ENCODE data around the gene CDK4. TPM values are rescaled to one million over a fixed set of nuclear protein-coding genes. Genes with fewer than 3 reads are reported as not detected.

Gene CDK4
- total RNA-seq, 1 experiment from 2014 or later, result 156 TPM

GRCh38 chr12:57726151-57726883, 25.8 kb downstream of the CDK4 start:
- peak; percentile 58 to 85 for DNase-seq
- intact Hi-C loops (cut with micrococcal nuclease; ENCODE audit: unreplicated experiment), result loop anchor here (2.0 to 10.0 kb wide), 2 partner anchors 18 to 132 kb away; partner anchors contain the start of genes PIP4K2C and TSPAN31
- ChIA-PET POLR2A (ENCODE audit: unreplicated experiment) (interaction anchor here (0.5 to 0.7 kb wide), 6 partner anchors 10 to 215 kb away, joined by 3 to 13 read pairs (median 3); partner anchors contain the start of genes ATP23, CTDSP2 and TSPAN31), CTCF (interaction anchor here (0.6 to 1.0 kb wide), 5 partner anchors 18 to 1439 kb away, joined by 3 to 5 read pairs (median 3); no protein-coding TSS in a partner anchor)
- peaks cover 7% of the 10 kb centered on the region; the same call in 1 of the 2 replicates for H3K27me3 ChIP-seq (ENCODE audit: insufficient read depth, low read depth)
- peak overlapping the region; percentile 80 for H3K4me3 ChIP-seq
- no peaks in the 10 kb centered on the region for H3K79me2 ChIP-seq (ENCODE audit: low read depth)
- TSS peak; percentile 77 for BruUV-seq (replicated peaks)
- no peak overlapping the region for H3K27ac ChIP-seq
- no peaks in the 10 kb centered on the region for H3K36me3 ChIP-seq (ENCODE audit: low read depth)
- H3K9me2 ChIP-seq (ENCODE audit: insufficient read depth), result no peaks in the 10 kb centered on the region
- no peaks in the 10 kb centered on the region for H4K20me1 ChIP-seq (ENCODE audit: insufficient read depth)
- H2AFZ ChIP-seq, result peak overlapping the region; percentile 98
- H3K4me1 ChIP-seq (replicated peaks; ENCODE audit: insufficient read depth), result no peaks in the 10 kb centered on the region
- H3K9me3 ChIP-seq (ENCODE audit: insufficient read depth, low read depth), result no peaks in the 10 kb centered on the region
- no peaks in the 10 kb centered on the region for H3F3A ChIP-seq (ENCODE audit: insufficient read depth, low read depth)
- TF ChIP-seq EZH2 (IDR thresholded peaks at IDR 0.05; ENCODE audit: low read depth) (no peak), CTCF (conservative IDR thresholded peaks at IDR 0.05) (peak; percentile 89)
- H3K4me2 ChIP-seq, result peak overlapping the region; percentile 78

- H3K27me3 ChIP-seq (ENCODE audit: insufficient read depth, low read depth), result peaks cover 2% of the 10 kb centered on the region; the same call in 1 of the 2 replicates
These were observed 26.3 kb downstream of the CDK4 start for GRCh38 chr12:57725851-57726150.

More at GRCh38 chr12:57725851-57726150, 26.3 kb downstream of the CDK4 start:
- H3F3A ChIP-seq (ENCODE audit: insufficient read depth, low read depth), result no peaks in the 10 kb centered on the region
- H3K4me2 ChIP-seq, result peak overlapping the region; percentile 78
- intact Hi-C loops (cut with micrococcal nuclease; ENCODE audit: unreplicated experiment), result loop anchor here (2.0 to 10.0 kb wide), 2 partner anchors 19 to 131 kb away; partner anchors contain the start of genes PIP4K2C and TSPAN31
- peak overlapping the region; percentile 80; the same call in 1 of the 2 replicates for H3K4me3 ChIP-seq
- H4K20me1 ChIP-seq (ENCODE audit: insufficient read depth), result no peaks in the 10 kb centered on the region
- H3K36me3 ChIP-seq (ENCODE audit: low read depth), result no peaks in the 10 kb centered on the region
- peak overlapping the region; percentile 98; the same call in 1 of the 2 replicates for H2AFZ ChIP-seq
- ChIA-PET CTCF (interaction anchor here (0.7 to 1.0 kb wide), 4 partner anchors 18 to 401 kb away, joined by 3 to 5 read pairs (median 4); no protein-coding TSS in a partner anchor), POLR2A (ENCODE audit: unreplicated experiment) (interaction anchor here (0.6 to 0.7 kb wide), 3 partner anchors 10 to 215 kb away, joined by 3 read pairs; partner anchors contain the start of gene ATP23)
- H3K4me1 ChIP-seq (replicated peaks; ENCODE audit: insufficient read depth), result no peaks in the 10 kb centered on the region
- no peak for DNase-seq
- no peak for TF ChIP-seq CTCF (conservative IDR thresholded peaks at IDR 0.05)
- TF ChIP-seq EZH2 (IDR thresholded peaks at IDR 0.05; ENCODE audit: low read depth), result no peak
- H3K79me2 ChIP-seq (ENCODE audit: low read depth), result no peaks in the 10 kb centered on the region
- H3K27ac ChIP-seq, result no peak overlapping the region
- no peaks in the 10 kb centered on the region for H3K9me2 ChIP-seq (ENCODE audit: insufficient read depth)
- no peaks in the 10 kb centered on the region for H3K9me3 ChIP-seq (ENCODE audit: insufficient read depth, low read depth)
- no TSS peak for BruUV-seq (replicated peaks)

All from PC-9 (cell line).